Fibroblast of skin of abdomen (primary cell): ENCODE data around the gene OBP2B.
"Not testable (repeated sequence)": the region's sequence is repeated elsewhere in the genome, so short reads cannot be mapped to it uniquely, and the experiment has no call there.

Source experiments
- DNase-seq: peaks from one replicate; pipeline ENCODE4 v3.0.0-alpha.2; 2013

Gene OBP2B

DNA sequence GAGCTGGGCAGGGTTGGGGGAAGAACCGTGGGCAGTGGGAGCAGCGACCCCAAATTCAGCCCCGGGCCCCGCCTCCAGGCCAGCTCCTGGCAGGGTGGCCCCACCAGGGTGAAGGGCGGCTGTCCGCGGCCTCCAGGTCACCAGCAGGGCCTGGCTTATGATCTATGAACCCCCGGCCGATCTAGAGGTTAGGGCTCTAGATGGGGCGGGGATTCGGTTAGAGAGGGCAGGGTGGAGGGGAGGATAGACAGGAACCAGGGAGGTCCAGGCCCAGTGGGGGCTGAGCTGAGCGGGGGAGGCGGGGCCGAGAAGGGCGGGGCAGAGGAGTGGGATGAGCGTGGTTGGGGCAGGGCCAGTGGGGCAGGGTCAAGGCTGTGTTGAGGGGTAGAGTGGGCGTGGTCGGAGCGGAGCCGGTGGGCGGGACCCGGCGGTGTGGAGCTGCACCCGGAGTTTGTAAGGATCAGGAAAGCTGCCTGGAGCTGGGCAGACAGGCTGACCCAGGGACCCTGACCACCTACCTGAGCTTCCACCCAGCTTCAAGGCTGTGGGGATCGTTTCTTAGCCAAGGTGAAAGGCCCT is 29.3 kb upstream of the OBP2B start:
- peak; percentile 43 for DNase-seq

GRCh38 chr9:133237035-133237731 is 28.1 kb upstream of the OBP2B start:
- DNase-seq = peak; percentile 4

DNA sequence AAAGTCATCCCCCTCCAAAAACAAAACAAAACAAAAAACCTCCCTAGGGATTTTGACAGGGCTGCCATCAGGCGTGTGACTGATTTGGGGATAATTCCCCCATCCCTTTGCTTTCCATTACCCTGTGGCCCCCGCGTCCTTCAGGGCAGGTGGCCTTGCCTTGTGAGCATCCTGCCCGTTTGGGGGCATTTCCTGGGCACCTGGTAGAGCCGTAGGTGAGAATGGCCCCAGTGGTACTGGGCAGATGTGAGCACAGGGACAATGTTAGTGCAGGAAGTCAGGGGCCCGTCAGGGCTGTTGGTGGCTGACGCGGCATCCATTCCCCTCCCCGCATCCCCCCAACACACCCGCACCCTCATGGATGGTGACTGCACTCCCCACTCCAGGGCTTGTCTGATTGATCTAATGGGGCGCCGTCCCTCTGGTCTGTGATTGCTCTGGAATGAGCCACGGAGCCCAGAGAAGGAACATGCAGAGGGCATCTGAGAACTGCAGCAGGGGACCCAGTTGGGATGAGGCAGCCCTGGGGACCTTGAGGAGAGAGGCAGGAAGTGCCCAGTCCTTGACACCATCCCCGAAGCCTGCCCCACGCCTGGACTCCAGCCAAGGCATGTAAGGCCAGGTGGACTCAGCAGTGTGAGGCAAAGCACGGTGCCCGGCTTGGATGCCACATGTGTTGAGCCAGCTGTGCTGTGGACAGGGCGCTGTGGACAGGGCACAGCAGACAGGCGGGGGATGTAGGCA is 27.4 kb upstream of the OBP2B start:
- not testable (repeated sequence) for DNase-seq

DNA sequence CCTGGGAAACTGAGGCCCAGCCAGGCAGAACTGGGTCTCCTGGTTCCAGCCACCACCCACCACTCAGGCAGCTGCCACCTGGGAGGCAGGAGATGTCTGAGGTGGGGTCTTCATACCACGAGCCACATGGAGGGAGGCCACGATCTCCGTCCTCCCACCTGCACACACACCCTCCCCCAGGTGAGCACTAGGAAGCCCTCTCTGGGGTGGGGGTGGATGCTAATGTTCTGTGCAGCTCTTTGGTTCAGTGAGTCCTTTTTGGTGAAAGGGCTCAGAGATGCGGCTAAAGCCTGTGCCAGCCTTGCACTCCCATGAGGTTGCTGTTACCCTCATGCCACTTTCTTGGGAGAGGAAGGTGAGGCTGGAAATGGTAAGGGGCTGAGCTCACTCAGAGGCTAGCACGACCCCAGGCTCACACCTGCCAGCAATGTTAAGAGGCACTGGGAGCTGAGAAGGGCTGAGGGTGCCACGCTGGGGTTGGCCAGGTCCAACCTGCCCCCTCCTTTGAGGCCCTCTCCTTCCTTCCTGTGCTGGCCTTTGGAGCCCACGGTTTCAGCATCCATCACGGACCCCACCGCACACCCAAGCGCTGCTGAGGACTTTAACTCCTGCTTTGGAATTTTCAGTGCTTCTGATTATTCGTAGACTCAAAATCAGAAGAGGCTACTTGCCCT is 26.6 kb upstream of the OBP2B start:
- DNase-seq = no peak

- DNase-seq = no peak
Measured at GRCh38 chr9:133234577-133235322, 25.7 kb upstream of the OBP2B start.

- DNase-seq = no peak
Measured at GRCh38 chr9:133233681-133234432, 24.8 kb upstream of the OBP2B start.

- DNase-seq = not testable (repeated sequence)
Measured at GRCh38 chr9:133231934-133232568, 23.0 kb upstream of the OBP2B start.

DNA sequence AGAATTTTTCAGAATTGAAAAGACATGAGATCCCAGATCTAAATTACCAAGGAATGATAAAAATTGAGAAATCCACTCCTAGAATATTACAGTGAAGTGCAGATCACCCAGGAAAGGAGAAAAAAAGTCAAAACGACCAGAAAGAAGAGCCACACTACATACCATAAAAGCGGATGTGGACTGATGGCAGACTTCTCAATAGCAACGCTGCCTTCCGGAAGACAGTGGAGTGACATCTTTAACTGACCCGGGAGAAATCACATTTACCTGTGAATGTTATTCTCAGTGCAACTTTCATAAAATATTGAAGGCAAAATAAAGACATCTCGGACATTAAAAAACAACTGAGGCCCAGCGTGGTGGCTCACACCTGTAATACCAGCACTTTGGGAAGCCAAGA is 21.5 kb upstream of the OBP2B start:
- not testable (repeated sequence) for DNase-seq

DNA sequence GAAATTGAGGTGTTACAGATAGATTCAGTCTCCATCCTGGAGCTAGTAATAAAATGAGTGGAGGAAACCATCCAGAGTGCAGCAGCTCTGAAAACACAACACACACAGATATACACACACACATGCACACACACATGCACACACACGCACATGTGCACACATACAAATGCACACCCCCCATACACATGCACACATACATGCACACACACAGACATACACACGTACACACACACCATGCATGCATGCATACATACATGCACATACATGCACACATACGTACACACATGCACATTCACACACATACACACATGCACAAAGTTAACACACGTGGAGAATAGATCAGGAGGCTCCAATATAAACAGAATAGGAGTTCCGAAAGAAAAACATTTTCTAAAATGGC is 21.0 kb upstream of the OBP2B start:
- DNase-seq = no peak

- DNase-seq = not testable (repeated sequence)
Measured at GRCh38 chr9:133228474-133229193, 19.6 kb upstream of the OBP2B start.

DNA sequence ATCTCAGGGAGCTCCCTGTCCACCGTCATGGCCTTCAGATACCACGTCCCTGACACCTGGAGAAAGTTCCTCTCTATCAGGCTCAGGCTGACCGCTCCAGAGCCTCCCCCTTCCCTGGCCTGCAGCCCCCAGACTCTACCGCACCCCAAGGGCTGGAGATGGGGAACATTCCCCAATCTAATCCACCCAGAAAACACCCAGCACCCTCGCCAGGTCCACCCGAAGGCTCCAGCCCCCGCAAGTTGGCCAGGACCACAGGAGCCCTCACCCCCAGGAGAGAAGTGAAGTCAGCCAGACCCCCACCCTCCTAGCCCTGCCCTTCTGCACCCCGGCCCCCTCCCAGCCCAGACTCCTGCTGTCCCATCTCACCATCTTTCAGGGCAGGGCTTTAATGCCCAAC is 18.9 kb upstream of the OBP2B start:
- DNase-seq = not testable (repeated sequence)

- no peak for DNase-seq
Measured at GRCh38 chr9:133227242-133227860, 18.3 kb upstream of the OBP2B start.

DNA sequence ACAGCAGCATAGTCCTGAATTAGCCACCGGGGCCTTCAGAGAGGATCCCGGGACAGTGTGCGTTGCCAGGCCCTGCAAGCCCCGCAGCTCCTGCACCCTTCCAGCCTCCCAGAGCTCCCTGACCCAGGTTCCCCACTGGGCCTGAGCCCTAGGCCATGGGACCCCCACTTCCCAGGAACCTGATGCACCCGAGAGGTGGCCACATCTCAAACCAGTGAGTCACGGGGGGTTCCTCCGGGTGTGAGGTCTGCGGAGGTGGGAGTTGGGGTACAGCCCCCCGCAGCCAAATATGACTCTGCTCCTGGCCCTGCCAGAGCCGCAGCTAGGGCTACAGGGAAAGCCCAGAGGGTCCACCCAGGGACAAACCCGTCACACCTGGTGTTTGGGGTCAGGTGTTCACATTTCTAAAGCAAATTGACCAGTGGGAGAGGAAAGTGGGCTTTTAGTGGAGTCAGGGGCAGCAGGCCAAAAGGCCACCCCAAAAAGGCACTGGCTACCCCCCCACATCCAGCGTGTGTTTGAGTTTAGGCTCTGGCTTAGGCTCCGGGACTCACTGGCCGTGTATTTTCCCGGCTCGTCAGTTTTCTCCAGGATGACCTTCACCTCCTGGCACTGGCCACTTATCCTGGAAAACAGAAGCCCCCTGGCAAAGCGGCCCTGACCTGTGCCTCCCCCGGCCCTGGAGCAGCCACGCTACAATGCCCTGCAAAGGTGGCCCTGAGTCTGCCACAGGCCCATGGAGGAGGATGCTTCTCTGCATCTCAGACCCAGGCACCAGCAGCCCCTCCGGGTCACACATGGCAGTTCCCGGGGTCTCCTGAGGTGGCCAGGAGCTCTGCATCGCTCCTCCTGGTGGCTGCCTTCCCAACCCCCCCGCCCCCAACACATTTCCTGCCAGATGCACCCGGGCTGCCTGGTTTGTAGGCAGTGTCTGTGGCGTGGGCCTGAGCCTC is 17.4 kb upstream of the OBP2B start:
- DNase-seq = no peak

- no peak for DNase-seq
Measured at GRCh38 chr9:133225171-133226011, 16.3 kb upstream of the OBP2B start.

DNA sequence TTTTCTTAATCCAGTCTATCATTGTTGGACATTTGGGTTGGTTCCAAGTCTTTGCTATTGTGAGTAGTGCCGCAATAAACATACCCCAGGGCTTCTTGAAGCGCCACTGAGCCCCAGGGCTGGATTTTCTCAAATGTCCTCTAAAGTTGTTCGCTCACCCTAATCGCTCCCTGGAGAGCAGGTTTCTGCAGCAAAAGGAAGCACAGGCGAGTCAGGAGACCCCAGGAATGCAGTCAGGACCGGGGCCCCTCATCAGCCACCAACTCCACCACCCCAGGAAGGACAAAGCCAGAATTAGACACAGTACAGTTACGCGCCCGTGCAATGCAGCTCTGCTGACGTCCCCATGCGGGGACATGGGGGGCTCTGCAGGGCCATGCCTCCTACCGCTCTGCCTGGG is 15.7 kb upstream of the OBP2B start:
- no peak for DNase-seq

GRCh38 chr9:133223159-133223756 is 14.2 kb upstream of the OBP2B start:
- DNase-seq = not testable (repeated sequence)

DNA sequence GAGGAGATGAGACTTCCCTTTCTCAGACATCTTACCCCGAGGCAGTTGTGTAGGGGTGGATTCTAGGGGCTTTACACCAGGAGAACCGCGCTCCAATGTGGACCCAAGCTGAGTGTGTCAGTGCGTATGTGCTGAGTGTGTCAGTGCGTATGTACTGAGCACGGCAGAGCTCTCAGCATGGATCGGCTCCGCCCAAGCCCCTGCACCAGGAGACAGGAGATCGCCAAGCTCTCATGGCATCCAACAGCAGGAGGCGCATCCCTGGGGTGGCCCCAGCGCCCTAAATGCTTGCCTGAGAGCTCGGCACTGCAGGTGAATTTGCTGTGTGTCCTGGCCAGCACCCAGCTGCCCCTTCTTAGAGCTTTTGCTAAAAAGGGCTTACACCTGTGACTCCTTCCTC is 12.9 kb upstream of the OBP2B start:
- not testable (repeated sequence) for DNase-seq
